ENCODE measurements around the gene LGR4. TPM values are rescaled to one million over a fixed set of nuclear protein-coding genes. Genes with fewer than 3 reads are reported as not detected.
"Not testable (repeated sequence)": the region's sequence is repeated elsewhere in the genome, so short reads cannot be mapped to it uniquely, and the experiment has no call there.

LGR4 gene
- total RNA-seq, 1 donor: 11.2 TPM

GRCh38 chr11:27348340-27348873 lies 124.2 kb downstream of the LGR4 start:
- peak; percentile 23 for DNase-seq (ENCODE audit: low read depth)
- H3K4me3 ChIP-seq (ENCODE audit: low read depth, low read length): no peak overlapping the region
- no peak for TF ChIP-seq CTCF (IDR thresholded peaks at IDR 0.05; ENCODE audit: insufficient read depth, low read depth, low read length)

GRCh38 chr11:27347359-27348339 lies 124.9 kb downstream of the LGR4 start:
- DNase-seq (ENCODE audit: low read depth): no peak
- H3K4me3 ChIP-seq (ENCODE audit: low read depth, low read length): no peak overlapping the region
- TF ChIP-seq CTCF (IDR thresholded peaks at IDR 0.05; ENCODE audit: insufficient read depth, low read depth, low read length): no peak

- TF ChIP-seq CTCF (IDR thresholded peaks at IDR 0.05; ENCODE audit: insufficient read depth, low read depth, low read length): no peak
- no peak for DNase-seq (ENCODE audit: low read depth)
- no peak overlapping the region for H3K4me3 ChIP-seq (ENCODE audit: low read depth, low read length)
Measured at GRCh38 chr11:27339941-27340340, 132.6 kb downstream of the LGR4 start.

- H3K4me3 ChIP-seq (ENCODE audit: low read depth, low read length); DNase-seq (ENCODE audit: low read depth): not testable (repeated sequence)
Measured at GRCh38 chr11:27334764-27335163, 137.8 kb downstream of the LGR4 start.

DNA sequence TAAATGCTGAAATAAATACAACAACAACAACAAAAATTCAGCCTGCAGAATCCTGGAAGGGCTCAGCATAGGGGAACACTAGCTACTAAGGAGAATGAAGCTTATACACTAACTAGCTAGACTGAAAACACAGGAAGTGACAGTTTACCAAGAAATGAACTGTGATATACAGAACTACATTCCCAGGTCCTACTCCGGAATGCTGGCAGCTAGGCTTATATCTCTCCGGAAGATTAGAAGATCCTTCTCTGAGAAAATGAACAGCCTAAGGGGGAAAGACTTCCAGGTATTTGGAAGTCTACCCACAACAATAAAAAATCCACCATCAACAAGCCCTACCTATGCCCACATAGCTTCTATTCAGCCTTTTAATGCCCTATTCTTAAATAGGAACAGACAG lies 140.6 kb downstream of the LGR4 start:
- DNase-seq (ENCODE audit: low read depth): peak; percentile 49
- no peak overlapping the region for H3K4me3 ChIP-seq (ENCODE audit: low read depth, low read length)
- TF ChIP-seq CTCF (IDR thresholded peaks at IDR 0.05; ENCODE audit: insufficient read depth, low read depth, low read length): no peak

DNA sequence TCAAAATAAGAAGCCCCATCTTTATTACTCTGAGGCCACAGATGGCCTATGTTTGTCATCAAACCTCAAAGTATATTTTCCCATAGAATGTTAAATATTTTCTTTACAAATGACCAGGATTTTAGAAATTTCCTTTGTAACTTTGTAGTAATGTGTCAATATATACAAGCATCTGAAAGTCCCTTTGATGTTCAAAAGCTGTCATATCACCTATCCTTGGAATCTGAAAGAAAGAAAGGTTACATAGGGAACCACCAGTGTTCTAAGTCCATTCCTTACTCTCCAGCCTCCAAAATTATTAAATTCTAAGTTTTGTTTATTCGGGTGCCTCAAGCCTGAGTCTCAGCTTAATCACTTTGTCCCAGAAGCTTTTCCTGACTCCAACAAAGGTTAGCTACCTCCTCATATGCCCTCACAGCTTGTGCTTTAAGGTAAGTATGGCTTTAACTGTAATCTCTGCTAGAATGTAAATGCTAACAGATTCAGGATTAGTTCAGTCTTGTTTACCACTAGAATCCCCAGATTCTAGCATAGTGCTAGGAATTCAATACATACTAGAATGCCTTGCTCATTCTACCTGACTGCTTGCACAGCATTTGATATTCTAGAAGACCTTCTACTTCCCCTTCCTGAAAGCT lies 141.8 kb downstream of the LGR4 start:
- no peak for TF ChIP-seq CTCF (IDR thresholded peaks at IDR 0.05; ENCODE audit: insufficient read depth, low read depth, low read length)
- DNase-seq (ENCODE audit: low read depth): no peak
- H3K4me3 ChIP-seq (ENCODE audit: low read depth, low read length): no peak overlapping the region
